Nephron progenitor cell (in vitro differentiated cells): Measurements from ENCODE around the gene RNF217.
"Not testable (repeated sequence)": the region's sequence is repeated elsewhere in the genome, so short reads cannot be mapped to it uniquely, and the experiment has no call there.

Experiments
- DNase-seq: peaks from one replicate; pipeline ENCODE4 v3.0.0; 2021
- H3K27ac Mint-ChIP-seq: 2 replicates; pipeline ENCODE4 v1.8.0; 2021; ENCODE audit warnings: mild to moderate bottlenecking, moderate library complexity, mixed read lengths
- H3K27me3 Mint-ChIP-seq: 2 replicates; pipeline ENCODE4 v1.8.0; 2021; ENCODE audit warnings: mild to moderate bottlenecking, low read depth, mixed read lengths; ENCODE audit not compliant: poor library complexity
- H3K36me3 Mint-ChIP-seq: 2 replicates; pipeline ENCODE4 v1.8.0; 2021; ENCODE audit warnings: low read depth, mixed read lengths
- H3K4me1 Mint-ChIP-seq: 2 replicates; pipeline ENCODE4 v1.8.0; 2021; ENCODE audit warnings: mixed read lengths
- H3K4me3 Mint-ChIP-seq: 2 replicates; pipeline ENCODE4 v1.8.0; 2021; ENCODE audit warnings: mild to moderate bottlenecking, moderate library complexity, mixed read lengths
- H3K9me3 Mint-ChIP-seq: 2 replicates; pipeline ENCODE4 v1.8.0; 2021; ENCODE audit warnings: mild to moderate bottlenecking, moderate library complexity, mixed read lengths
- TF ChIP-seq, protein P1 (sequence below): fragments of 200-600 bp; sonication (generic); IDR thresholded peaks from 2 replicates; pipeline ENCODE4 v1.5.0; 2021; ENCODE audit warnings: antibody characterized with exemption

The RNF217 gene

GRCh38 chr6:124961777-124962638, at the start of gene RNF217:
Gene RNF217, plus strand, starts transcription at chr6:124962437. Its CDS starts 108 bp downstream, at chr6:124962545.
- DNase-seq = peak; percentile 73
- Mint-ChIP-seq H3K9me3 (no peaks in the 10 kb centered on the region), H3K27me3 (no peaks in the 10 kb centered on the region), H3K36me3 (peaks cover 12% of the 10 kb centered on the region), H3K4me3 (peak within 1 kb of the TSS; percentile 94), H3K4me1 (peaks cover 52% of the 10 kb centered on the region), H3K27ac (peak within 1 kb of the TSS; percentile 88)
- TF ChIP-seq, protein P1, sequence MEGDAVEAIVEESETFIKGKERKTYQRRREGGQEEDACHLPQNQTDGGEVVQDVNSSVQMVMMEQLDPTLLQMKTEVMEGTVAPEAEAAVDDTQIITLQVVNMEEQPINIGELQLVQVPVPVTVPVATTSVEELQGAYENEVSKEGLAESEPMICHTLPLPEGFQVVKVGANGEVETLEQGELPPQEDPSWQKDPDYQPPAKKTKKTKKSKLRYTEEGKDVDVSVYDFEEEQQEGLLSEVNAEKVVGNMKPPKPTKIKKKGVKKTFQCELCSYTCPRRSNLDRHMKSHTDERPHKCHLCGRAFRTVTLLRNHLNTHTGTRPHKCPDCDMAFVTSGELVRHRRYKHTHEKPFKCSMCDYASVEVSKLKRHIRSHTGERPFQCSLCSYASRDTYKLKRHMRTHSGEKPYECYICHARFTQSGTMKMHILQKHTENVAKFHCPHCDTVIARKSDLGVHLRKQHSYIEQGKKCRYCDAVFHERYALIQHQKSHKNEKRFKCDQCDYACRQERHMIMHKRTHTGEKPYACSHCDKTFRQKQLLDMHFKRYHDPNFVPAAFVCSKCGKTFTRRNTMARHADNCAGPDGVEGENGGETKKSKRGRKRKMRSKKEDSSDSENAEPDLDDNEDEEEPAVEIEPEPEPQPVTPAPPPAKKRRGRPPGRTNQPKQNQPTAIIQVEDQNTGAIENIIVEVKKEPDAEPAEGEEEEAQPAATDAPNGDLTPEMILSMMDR = no peak

GRCh38 chr6:124913056-124913455, 49.2 kb upstream of the RNF217 start:
- Mint-ChIP-seq H3K27ac (no peak overlapping the region), H3K4me1 (no peaks in the 10 kb centered on the region), H3K4me3 (no peak overlapping the region), H3K27me3 (peaks cover 3% of the 10 kb centered on the region), H3K9me3 (no peaks in the 10 kb centered on the region), H3K36me3 (no peaks in the 10 kb centered on the region)
- DNase-seq = no peak
- TF ChIP-seq, protein P1 = no peak

GRCh38 chr6:124917769-124918168, 44.5 kb upstream of the RNF217 start:
- no peak for DNase-seq
- TF ChIP-seq, protein P1 = no peak
- H3K4me1 Mint-ChIP-seq = no peaks in the 10 kb centered on the region
- H3K27ac Mint-ChIP-seq = no peak overlapping the region
- H3K36me3 Mint-ChIP-seq = peaks cover 20% of the 10 kb centered on the region
- H3K27me3 Mint-ChIP-seq = no peaks in the 10 kb centered on the region
- H3K4me3 Mint-ChIP-seq = no peak overlapping the region
- peaks cover 35% of the 10 kb centered on the region for H3K9me3 Mint-ChIP-seq

GRCh38 chr6:124919703-124920102, 42.5 kb upstream of the RNF217 start:
- H3K36me3 Mint-ChIP-seq = peaks cover 20% of the 10 kb centered on the region
- not testable (repeated sequence) for H3K27me3 Mint-ChIP-seq, H3K27ac Mint-ChIP-seq

DNA sequence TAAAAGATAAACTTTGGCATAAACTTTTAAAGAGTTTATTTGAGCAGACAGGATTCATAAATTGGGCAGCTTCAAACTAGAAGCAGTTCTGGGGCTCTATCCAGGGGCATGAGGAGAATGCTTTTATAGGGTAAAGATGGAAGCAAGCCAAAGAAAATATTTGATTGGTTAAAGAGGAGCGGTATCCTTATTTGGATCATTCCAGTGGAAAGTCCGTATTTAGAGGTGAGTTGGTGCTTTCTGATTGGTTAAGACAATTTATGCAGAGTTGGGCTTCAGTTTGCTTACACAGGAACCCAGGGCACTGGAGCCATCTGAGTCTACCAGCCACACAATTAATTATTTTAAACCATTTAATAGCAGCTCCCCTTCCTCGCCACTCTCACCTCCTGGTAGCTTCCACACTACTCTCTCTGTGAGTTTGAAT, 37.9 kb upstream of the RNF217 start:
- Mint-ChIP-seq H3K27ac (no peak overlapping the region), H3K27me3 (no peaks in the 10 kb centered on the region), H3K36me3 (peaks cover 19% of the 10 kb centered on the region), H3K4me1 (peaks cover 5% of the 10 kb centered on the region), H3K9me3 (peaks cover 33% of the 10 kb centered on the region), H3K4me3 (no peak overlapping the region)
- TF ChIP-seq, protein P1 = no peak
- DNase-seq = no peak

More at GRCh38 chr6:124919703-124920102, 42.5 kb upstream of the RNF217 start:
- H3K4me1 Mint-ChIP-seq, DNase-seq, H3K4me3 Mint-ChIP-seq: not testable (repeated sequence)
- peaks cover 39% of the 10 kb centered on the region for H3K9me3 Mint-ChIP-seq

GRCh38 chr6:124926435-124926834, 35.8 kb upstream of the RNF217 start:
- H3K27ac Mint-ChIP-seq = no peak overlapping the region
- H3K36me3 Mint-ChIP-seq = peaks cover 5% of the 10 kb centered on the region
- no peaks in the 10 kb centered on the region for H3K27me3 Mint-ChIP-seq
- DNase-seq = no peak
- peaks cover 12% of the 10 kb centered on the region for H3K9me3 Mint-ChIP-seq
- TF ChIP-seq, protein P1 = no peak
- H3K4me1 Mint-ChIP-seq = peaks cover 5% of the 10 kb centered on the region
- no peak overlapping the region for H3K4me3 Mint-ChIP-seq
